Measurements from ENCODE around the gene TAS2R31. TPM values are rescaled to one million over a fixed set of nuclear protein-coding genes. Genes with fewer than 3 reads are reported as not detected.

The TAS2R31 gene
- total RNA-seq, 1 experiment from 2014 or later = 1.7 TPM

DNA sequence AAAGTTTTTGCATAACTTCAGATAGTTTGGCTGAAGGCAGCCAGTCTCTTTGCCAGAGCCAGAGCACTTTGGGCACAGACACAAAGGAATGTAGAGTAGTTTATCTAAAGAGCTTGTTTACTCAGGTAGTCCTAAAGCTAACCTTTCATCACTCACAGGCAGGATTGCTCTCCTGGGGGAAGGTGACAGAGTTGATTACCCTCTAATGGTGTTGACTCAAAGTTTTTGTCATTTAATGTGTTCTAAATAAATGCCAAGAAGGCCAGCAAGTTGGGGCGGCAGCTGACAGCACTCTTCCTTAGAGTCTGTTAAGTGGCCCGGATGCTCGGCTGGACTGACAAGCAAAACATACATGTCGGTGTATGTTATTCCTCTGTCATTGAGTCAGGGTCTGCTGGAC lies 40.2 kb upstream of the TAS2R31 start:
- Histone ChIP-seq H3K79me2 (ENCODE audit: insufficient read depth, low read length) (no peaks in the 10 kb centered on the region), H2AFZ (ENCODE audit: low read depth, low read length, poor library complexity, severe bottlenecking) (no peak overlapping the region), H3K4me3 (replicated peaks in 1 of 2; ENCODE audit: low read depth in 1 of 2, low read length in 2 of 2) (no peak overlapping the region), H3K9me3 (ENCODE audit: control insufficient read depth in 1 of 2, insufficient read depth in 1 of 2, low read depth in 1 of 2, low read length in 2 of 2) (no peaks in the 10 kb centered on the region), H3K27ac (ENCODE audit: low read depth, low read length) (no peak overlapping the region), H3K9me2 (ENCODE audit: insufficient read depth) (no peaks in the 10 kb centered on the region), H3K27me3 (ENCODE audit: insufficient read depth, low read length) (no peaks in the 10 kb centered on the region), H3K4me1 (ENCODE audit: control insufficient read depth in 1 of 2, insufficient read depth in 2 of 2, low read length in 2 of 2) (peaks cover 7 to 9% of the 10 kb centered on the region in 2 experiments), H3K9ac (ENCODE audit: low read length) (no peak overlapping the region), H3K36me3 (ENCODE audit: control insufficient read depth in 1 of 2, insufficient read depth in 2 of 2, low read length in 2 of 2) (no peaks in the 10 kb centered on the region), H4K20me1 (ENCODE audit: insufficient read depth) (no peaks in the 10 kb centered on the region), H3K4me2 (ENCODE audit: low read length) (no peak overlapping the region)
- ChIA-PET RAD21 (ENCODE audit: low non-redundant PET in 1 of 2, low total read pairs in 2 of 2, uncharacterized antibody in 2 of 2, unreplicated experiment in 2 of 2) (no interaction called here), CTCF (no interaction called here), POLR2A (no interaction called here)
- TF ChIP-seq EZH2phosphoT487 (IDR thresholded peaks at IDR 0.05; ENCODE audit: borderline replicate concordance) (no peak), CBX3 (IDR thresholded peaks at IDR 0.05; ENCODE audit: low read depth) (no peak)
- TF ChIP-seq, protein P1, sequence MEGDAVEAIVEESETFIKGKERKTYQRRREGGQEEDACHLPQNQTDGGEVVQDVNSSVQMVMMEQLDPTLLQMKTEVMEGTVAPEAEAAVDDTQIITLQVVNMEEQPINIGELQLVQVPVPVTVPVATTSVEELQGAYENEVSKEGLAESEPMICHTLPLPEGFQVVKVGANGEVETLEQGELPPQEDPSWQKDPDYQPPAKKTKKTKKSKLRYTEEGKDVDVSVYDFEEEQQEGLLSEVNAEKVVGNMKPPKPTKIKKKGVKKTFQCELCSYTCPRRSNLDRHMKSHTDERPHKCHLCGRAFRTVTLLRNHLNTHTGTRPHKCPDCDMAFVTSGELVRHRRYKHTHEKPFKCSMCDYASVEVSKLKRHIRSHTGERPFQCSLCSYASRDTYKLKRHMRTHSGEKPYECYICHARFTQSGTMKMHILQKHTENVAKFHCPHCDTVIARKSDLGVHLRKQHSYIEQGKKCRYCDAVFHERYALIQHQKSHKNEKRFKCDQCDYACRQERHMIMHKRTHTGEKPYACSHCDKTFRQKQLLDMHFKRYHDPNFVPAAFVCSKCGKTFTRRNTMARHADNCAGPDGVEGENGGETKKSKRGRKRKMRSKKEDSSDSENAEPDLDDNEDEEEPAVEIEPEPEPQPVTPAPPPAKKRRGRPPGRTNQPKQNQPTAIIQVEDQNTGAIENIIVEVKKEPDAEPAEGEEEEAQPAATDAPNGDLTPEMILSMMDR (IDR thresholded peaks at IDR 0.05 in 2 of 3, conservative IDR thresholded peaks at IDR 0.05 in 1 of 3; ENCODE audit: borderline replicate concordance in 1 of 3, insufficient read depth in 1 of 3, low read depth in 2 of 3, low read length in 2 of 3) = no peak
- no peak for ATAC-seq
- intact Hi-C loops (cut with micrococcal nuclease) = no loop called here
- DNase-seq (ENCODE audit: low read depth, low spot score) = no peak
- no TSS peak for BruUV-seq (replicated peaks)

DNA sequence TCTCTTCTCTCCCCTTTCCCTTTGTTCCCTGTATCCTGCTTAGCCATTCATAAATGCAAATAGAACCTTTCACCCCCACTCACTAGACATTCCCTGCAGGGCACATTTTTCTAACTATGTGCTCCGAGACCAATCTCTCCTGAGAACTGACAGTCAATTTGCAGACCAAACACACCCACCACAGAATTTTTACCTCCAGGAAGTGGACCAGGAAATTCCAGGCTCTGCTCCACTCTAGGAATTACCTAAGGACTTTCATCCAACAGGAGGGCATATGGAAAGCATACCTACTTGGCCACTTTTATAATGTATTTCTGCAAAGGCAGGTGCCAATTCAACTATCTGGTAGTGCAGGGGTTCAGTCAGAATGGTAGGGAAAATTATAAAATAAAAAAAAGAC lies 39.8 kb upstream of the TAS2R31 start:
- H3K4me1 ChIP-seq (ENCODE audit: control insufficient read depth in 1 of 2, insufficient read depth in 2 of 2, low read length in 2 of 2) = peaks cover 7 to 9% of the 10 kb centered on the region in 2 experiments
- BruUV-seq (replicated peaks) = no TSS peak
- ATAC-seq = no peak
- TF ChIP-seq ZFX (IDR thresholded peaks at IDR 0.05) (no peak), TCF7L2 (IDR thresholded peaks at IDR 0.05; ENCODE audit: borderline replicate concordance, extremely low read depth, insufficient read depth, insufficient read length) (no peak), POLR2AphosphoS5 (IDR thresholded peaks at IDR 0.05; ENCODE audit: low read depth, low read length) (no peak), CEBPB (IDR thresholded peaks at IDR 0.05; ENCODE audit: low read depth) (no peak), ELF1 (IDR thresholded peaks at IDR 0.05; ENCODE audit: borderline replicate concordance, low read depth) (no peak), SRF (IDR thresholded peaks at IDR 0.05; ENCODE audit: low read depth) (no peak), EZH2phosphoT487 (IDR thresholded peaks at IDR 0.05; ENCODE audit: borderline replicate concordance) (no peak), POLR2A (IDR thresholded peaks at IDR 0.05; ENCODE audit: borderline replicate concordance, extremely low read depth, insufficient read depth, insufficient read length) (no peak), CBX3 (IDR thresholded peaks at IDR 0.05; ENCODE audit: low read depth) (no peak), JUND (IDR thresholded peaks at IDR 0.05) (no peak)
- TF ChIP-seq, protein P2, sequence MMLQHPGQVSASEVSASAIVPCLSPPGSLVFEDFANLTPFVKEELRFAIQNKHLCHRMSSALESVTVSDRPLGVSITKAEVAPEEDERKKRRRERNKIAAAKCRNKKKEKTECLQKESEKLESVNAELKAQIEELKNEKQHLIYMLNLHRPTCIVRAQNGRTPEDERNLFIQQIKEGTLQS (IDR thresholded peaks at IDR 0.05) = no peak
- TF ChIP-seq, protein P3, sequence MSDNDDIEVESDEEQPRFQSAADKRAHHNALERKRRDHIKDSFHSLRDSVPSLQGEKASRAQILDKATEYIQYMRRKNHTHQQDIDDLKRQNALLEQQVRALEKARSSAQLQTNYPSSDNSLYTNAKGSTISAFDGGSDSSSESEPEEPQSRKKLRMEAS (IDR thresholded peaks at IDR 0.05) = no peak
- TF ChIP-seq, protein P4, sequence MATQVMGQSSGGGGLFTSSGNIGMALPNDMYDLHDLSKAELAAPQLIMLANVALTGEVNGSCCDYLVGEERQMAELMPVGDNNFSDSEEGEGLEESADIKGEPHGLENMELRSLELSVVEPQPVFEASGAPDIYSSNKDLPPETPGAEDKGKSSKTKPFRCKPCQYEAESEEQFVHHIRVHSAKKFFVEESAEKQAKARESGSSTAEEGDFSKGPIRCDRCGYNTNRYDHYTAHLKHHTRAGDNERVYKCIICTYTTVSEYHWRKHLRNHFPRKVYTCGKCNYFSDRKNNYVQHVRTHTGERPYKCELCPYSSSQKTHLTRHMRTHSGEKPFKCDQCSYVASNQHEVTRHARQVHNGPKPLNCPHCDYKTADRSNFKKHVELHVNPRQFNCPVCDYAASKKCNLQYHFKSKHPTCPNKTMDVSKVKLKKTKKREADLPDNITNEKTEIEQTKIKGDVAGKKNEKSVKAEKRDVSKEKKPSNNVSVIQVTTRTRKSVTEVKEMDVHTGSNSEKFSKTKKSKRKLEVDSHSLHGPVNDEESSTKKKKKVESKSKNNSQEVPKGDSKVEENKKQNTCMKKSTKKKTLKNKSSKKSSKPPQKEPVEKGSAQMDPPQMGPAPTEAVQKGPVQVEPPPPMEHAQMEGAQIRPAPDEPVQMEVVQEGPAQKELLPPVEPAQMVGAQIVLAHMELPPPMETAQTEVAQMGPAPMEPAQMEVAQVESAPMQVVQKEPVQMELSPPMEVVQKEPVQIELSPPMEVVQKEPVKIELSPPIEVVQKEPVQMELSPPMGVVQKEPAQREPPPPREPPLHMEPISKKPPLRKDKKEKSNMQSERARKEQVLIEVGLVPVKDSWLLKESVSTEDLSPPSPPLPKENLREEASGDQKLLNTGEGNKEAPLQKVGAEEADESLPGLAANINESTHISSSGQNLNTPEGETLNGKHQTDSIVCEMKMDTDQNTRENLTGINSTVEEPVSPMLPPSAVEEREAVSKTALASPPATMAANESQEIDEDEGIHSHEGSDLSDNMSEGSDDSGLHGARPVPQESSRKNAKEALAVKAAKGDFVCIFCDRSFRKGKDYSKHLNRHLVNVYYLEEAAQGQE (IDR thresholded peaks at IDR 0.05; ENCODE audit: low read depth) = no peak
- H4K20me1 ChIP-seq (ENCODE audit: insufficient read depth) = no peaks in the 10 kb centered on the region
- ChIA-PET RAD21 (ENCODE audit: low non-redundant PET in 1 of 2, low total read pairs in 2 of 2, uncharacterized antibody in 2 of 2, unreplicated experiment in 2 of 2) (no interaction called here), POLR2A (no interaction called here), CTCF (no interaction called here)
- no peak overlapping the region for H3K27ac ChIP-seq (ENCODE audit: low read depth, low read length)
- no peaks in the 10 kb centered on the region for H3K27me3 ChIP-seq (ENCODE audit: insufficient read depth, low read length)
- no peak overlapping the region for H3K4me3 ChIP-seq (replicated peaks in 1 of 2; ENCODE audit: low read depth in 1 of 2, low read length in 2 of 2)
- DNase-seq (ENCODE audit: low read depth, low spot score) = no peak
- no peaks in the 10 kb centered on the region for H3K9me2 ChIP-seq (ENCODE audit: insufficient read depth)
- no peak overlapping the region for H3K4me2 ChIP-seq (ENCODE audit: low read length)
- no peak overlapping the region for H2AFZ ChIP-seq (ENCODE audit: low read depth, low read length, poor library complexity, severe bottlenecking)
- H3K9ac ChIP-seq (ENCODE audit: low read length) = no peak overlapping the region
- no peaks in the 10 kb centered on the region for H3K79me2 ChIP-seq (ENCODE audit: insufficient read depth, low read length)
- H3K36me3 ChIP-seq (ENCODE audit: control insufficient read depth in 1 of 2, insufficient read depth in 2 of 2, low read length in 2 of 2) = no peaks in the 10 kb centered on the region
- no peaks in the 10 kb centered on the region for H3K9me3 ChIP-seq (ENCODE audit: control insufficient read depth in 1 of 2, insufficient read depth in 1 of 2, low read depth in 1 of 2, low read length in 2 of 2)
- intact Hi-C loops (cut with micrococcal nuclease) = no loop called here

Measured in HCT116 (cell line).